ENCODE measurements around the gene ASPHD2.

The ASPHD2 gene

GRCh38 chr22:26485806-26486390 is 56.8 kb downstream of the ASPHD2 start:
- no peaks in the 10 kb centered on the region for H3K27me3 ChIP-seq (ENCODE audit: low read depth, low read length)
- H3K9ac ChIP-seq (ENCODE audit: low read length): no peak overlapping the region
- peaks cover 33% of the 10 kb centered on the region for H3K4me1 ChIP-seq (ENCODE audit: low read length)
- H3K4me3 ChIP-seq (ENCODE audit: low read length): no peak overlapping the region
- TF ChIP-seq CTCF (IDR thresholded peaks at IDR 0.05; ENCODE audit: low read depth, low read length) (no peak), EZH2phosphoT487 (IDR thresholded peaks at IDR 0.05; ENCODE audit: low read depth) (no peak)
- no peak overlapping the region for H2AFZ ChIP-seq (ENCODE audit: low read depth, low read length)
- H3K9me3 ChIP-seq (ENCODE audit: insufficient read depth, low read length): no peaks in the 10 kb centered on the region
- no peak overlapping the region for H3K27ac ChIP-seq (ENCODE audit: low read length)
- H4K20me1 ChIP-seq (ENCODE audit: insufficient read depth, low read length): 0 out of 2 replicates have a peak, but pooled peaks cover 4% of the 10 kb centered on the region
- peaks cover 33% of the 10 kb centered on the region for H3K36me3 ChIP-seq (replicated peaks; ENCODE audit: low read depth, low read length)
- no peak overlapping the region for H3K4me2 ChIP-seq (ENCODE audit: low read length)
- H3K79me2 ChIP-seq (ENCODE audit: low read length): peaks cover 45% of the 10 kb centered on the region

GRCh38 chr22:26486394-26486793 is 57.3 kb downstream of the ASPHD2 start:
- Histone ChIP-seq H3K79me2 (ENCODE audit: low read length) (peaks cover 41% of the 10 kb centered on the region), H3K27me3 (ENCODE audit: low read depth, low read length) (no peaks in the 10 kb centered on the region), H3K27ac (ENCODE audit: low read length) (no peak overlapping the region), H3K36me3 (replicated peaks; ENCODE audit: low read depth, low read length) (peaks cover 35% of the 10 kb centered on the region), H3K4me1 (ENCODE audit: low read length) (peaks cover 28% of the 10 kb centered on the region), H3K4me3 (ENCODE audit: low read length) (no peak overlapping the region), H3K9me3 (ENCODE audit: insufficient read depth, low read length) (no peaks in the 10 kb centered on the region), H3K4me2 (ENCODE audit: low read length) (no peak overlapping the region), H3K9ac (ENCODE audit: low read length) (no peak overlapping the region), H2AFZ (ENCODE audit: low read depth, low read length) (no peak overlapping the region), H4K20me1 (ENCODE audit: insufficient read depth, low read length) (0 out of 2 replicates have a peak, but pooled peaks cover 4% of the 10 kb centered on the region)
- TF ChIP-seq CTCF (IDR thresholded peaks at IDR 0.05; ENCODE audit: low read depth, low read length) (no peak), EZH2phosphoT487 (IDR thresholded peaks at IDR 0.05; ENCODE audit: low read depth) (no peak)

GRCh38 chr22:26487996-26488395 is 58.9 kb downstream of the ASPHD2 start:
- 0 out of 2 replicates have a peak, but pooled peaks cover 4% of the 10 kb centered on the region for H4K20me1 ChIP-seq (ENCODE audit: insufficient read depth, low read length)
- H3K36me3 ChIP-seq (replicated peaks; ENCODE audit: low read depth, low read length): peaks cover 49% of the 10 kb centered on the region
- peaks cover 35% of the 10 kb centered on the region for H3K79me2 ChIP-seq (ENCODE audit: low read length)
- no peak for TF ChIP-seq CTCF (IDR thresholded peaks at IDR 0.05; ENCODE audit: low read depth, low read length)
- TF ChIP-seq EZH2phosphoT487 (IDR thresholded peaks at IDR 0.05; ENCODE audit: low read depth): no peak
- H3K4me3 ChIP-seq (ENCODE audit: low read length): no peak overlapping the region
- H3K4me1 ChIP-seq (ENCODE audit: low read length): peaks cover 12% of the 10 kb centered on the region
- no peak overlapping the region for H3K4me2 ChIP-seq (ENCODE audit: low read length)
- H3K9me3 ChIP-seq (ENCODE audit: insufficient read depth, low read length): no peaks in the 10 kb centered on the region
- no peaks in the 10 kb centered on the region for H3K27me3 ChIP-seq (ENCODE audit: low read depth, low read length)
- no peak overlapping the region for H3K27ac ChIP-seq (ENCODE audit: low read length)
- H2AFZ ChIP-seq (ENCODE audit: low read depth, low read length): no peak overlapping the region
- no peak overlapping the region for H3K9ac ChIP-seq (ENCODE audit: low read length)

GRCh38 chr22:26489447-26490036 is 60.5 kb downstream of the ASPHD2 start:
- Histone ChIP-seq H3K4me3 (ENCODE audit: low read length) (no peak overlapping the region), H3K4me1 (ENCODE audit: low read length) (peaks cover 10% of the 10 kb centered on the region), H3K27ac (ENCODE audit: low read length) (no peak overlapping the region), H2AFZ (ENCODE audit: low read depth, low read length) (no peak overlapping the region), H3K79me2 (ENCODE audit: low read length) (peaks cover 22% of the 10 kb centered on the region), H4K20me1 (ENCODE audit: insufficient read depth, low read length) (0 out of 2 replicates have a peak, but pooled peaks cover 4% of the 10 kb centered on the region), H3K27me3 (ENCODE audit: low read depth, low read length) (no peaks in the 10 kb centered on the region), H3K36me3 (replicated peaks; ENCODE audit: low read depth, low read length) (peaks cover 63% of the 10 kb centered on the region), H3K4me2 (ENCODE audit: low read length) (no peak overlapping the region), H3K9me3 (ENCODE audit: insufficient read depth, low read length) (no peaks in the 10 kb centered on the region), H3K9ac (ENCODE audit: low read length) (no peak overlapping the region)
- TF ChIP-seq CTCF (IDR thresholded peaks at IDR 0.05; ENCODE audit: low read depth, low read length) (no peak), EZH2phosphoT487 (IDR thresholded peaks at IDR 0.05; ENCODE audit: low read depth) (no peak)

All from OCI-LY3 (cell line).